Activated CD4-positive, CD25-positive, alpha-beta regulatory T cell (primary cell): Measurements from ENCODE around the gene LRP5.

ENCODE experiments used
- DNase-seq, 4 experiments: peaks; one replicate each; lab custom pipeline; 2025; lab: John Stamatoyannopoulos, UW

LRP5 gene

GRCh38 chr11:68371171-68372041 lies 59.0 kb downstream of the LRP5 start:
- DNase-seq, result no peak

GRCh38 chr11:68372114-68372513 lies 59.7 kb downstream of the LRP5 start:
- no peak for DNase-seq

GRCh38 chr11:68372625-68373024 lies 60.2 kb downstream of the LRP5 start:
- no peak for DNase-seq

GRCh38 chr11:68373189-68373814 lies 60.9 kb downstream of the LRP5 start:
- DNase-seq, result no peak

GRCh38 chr11:68373815-68374501 lies 61.6 kb downstream of the LRP5 start:
- DNase-seq, result no peak

- DNase-seq, result no peak
These were observed 62.1 kb downstream of the LRP5 start for GRCh38 chr11:68374531-68374930.

- no peak for DNase-seq
These were observed 62.9 kb downstream of the LRP5 start for GRCh38 chr11:68375337-68375736.

GRCh38 chr11:68375766-68376165 lies 63.4 kb downstream of the LRP5 start:
- DNase-seq, result no peak

- DNase-seq, result no peak
These were observed 65.0 kb downstream of the LRP5 start for GRCh38 chr11:68377389-68377795.

- DNase-seq, result no peak
These were observed 66.8 kb downstream of the LRP5 start for GRCh38 chr11:68379206-68379605.

GRCh38 chr11:68380786-68381622 lies 68.6 kb downstream of the LRP5 start:
- DNase-seq, result no peak

GRCh38 chr11:68381716-68382115 lies 69.3 kb downstream of the LRP5 start:
- DNase-seq, result no peak

- DNase-seq, result no peak
These were observed 70.1 kb downstream of the LRP5 start for GRCh38 chr11:68382358-68382998.

GRCh38 chr11:68383976-68384501 lies 71.6 kb downstream of the LRP5 start:
- peak; percentile 39 to 66 (median 46) for DNase-seq

GRCh38 chr11:68384530-68385081 lies 72.2 kb downstream of the LRP5 start:
- DNase-seq, result no peak

GRCh38 chr11:68385128-68385527 lies 72.7 kb downstream of the LRP5 start:
- no peak for DNase-seq

GRCh38 chr11:68386331-68386978 lies 74.1 kb downstream of the LRP5 start:
- no peak for DNase-seq

- DNase-seq, result no peak
These were observed 75.4 kb downstream of the LRP5 start for GRCh38 chr11:68387840-68388239.

GRCh38 chr11:68388595-68389198 lies 76.3 kb downstream of the LRP5 start:
- no peak for DNase-seq

GRCh38 chr11:68390315-68390714 lies 77.9 kb downstream of the LRP5 start:
- DNase-seq, result no peak
